ENCODE results near the gene PPHLN1. TPM values are rescaled to one million over a fixed set of nuclear protein-coding genes. Genes with fewer than 3 reads are reported as not detected.

Gene PPHLN1
- total RNA-seq, 2 donors from 2014 or later: 52.1 to 54.7 TPM

DNA sequence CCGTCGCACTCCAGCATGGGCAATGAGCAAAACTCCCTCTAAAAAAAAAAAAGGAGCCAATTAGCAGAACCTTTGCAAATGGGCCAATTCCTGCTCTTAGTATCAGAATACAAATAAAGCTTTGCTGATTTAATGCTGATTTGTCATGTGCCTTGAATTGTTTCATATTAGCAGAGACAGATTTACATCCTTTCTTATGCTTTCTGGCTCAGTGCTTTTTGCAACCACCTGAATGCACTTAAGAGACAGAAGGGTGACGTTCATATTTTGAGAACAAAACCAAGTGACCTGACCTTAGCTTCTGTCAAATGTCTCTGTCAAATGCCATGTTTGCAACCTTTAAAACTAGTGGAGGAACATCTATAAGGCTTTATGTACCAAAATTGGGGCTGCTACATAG, 44.1 kb upstream of the PPHLN1 start:
- Histone ChIP-seq H3K9me3 (no peaks in the 10 kb centered on the region), H3K27me3 (replicated peaks; ENCODE audit: insufficient read depth) (no peaks in the 10 kb centered on the region), H3K4me3 (no peak overlapping the region), H3K27ac (no peak overlapping the region), H3K4me1 (replicated peaks) (no peaks in the 10 kb centered on the region), H3K36me3 (no peaks in the 10 kb centered on the region)
- DNase-seq (ENCODE audit: low spot score): no peak
- intact Hi-C loops (cut with DNase I): no loop called here
- 77% methylated on average over 3 of the region's 3 CpGs for whole genome bisulfite sequencing
- TF ChIP-seq POLR2A (IDR thresholded peaks at IDR 0.05): no peak
- no peak for TF ChIP-seq POLR2AphosphoS5 (IDR thresholded peaks at IDR 0.05)

DNA sequence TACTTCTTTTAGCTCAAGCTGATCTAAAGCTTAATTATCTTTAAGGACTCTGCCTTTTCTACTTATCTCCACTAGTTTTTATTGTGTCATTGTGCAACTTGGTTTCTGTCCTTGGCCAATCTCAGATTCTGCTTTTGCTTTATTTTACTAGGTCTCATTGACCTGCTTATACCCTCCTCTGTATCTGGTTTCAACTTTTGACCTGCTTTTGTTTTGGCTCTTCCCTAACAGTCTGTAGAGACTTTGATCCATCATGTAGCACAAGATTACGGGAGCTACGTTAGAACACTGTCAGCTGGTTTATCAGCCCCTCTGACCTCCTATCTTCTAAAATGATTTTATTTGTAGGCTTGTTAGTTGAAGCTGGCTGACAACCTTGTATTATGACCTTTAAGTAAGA, 43.7 kb upstream of the PPHLN1 start:
- DNase-seq (ENCODE audit: low spot score): no peak
- TF ChIP-seq POLR2A (IDR thresholded peaks at IDR 0.05) (no peak), POLR2AphosphoS5 (IDR thresholded peaks at IDR 0.05) (no peak)
- TF ChIP-seq, protein P1, sequence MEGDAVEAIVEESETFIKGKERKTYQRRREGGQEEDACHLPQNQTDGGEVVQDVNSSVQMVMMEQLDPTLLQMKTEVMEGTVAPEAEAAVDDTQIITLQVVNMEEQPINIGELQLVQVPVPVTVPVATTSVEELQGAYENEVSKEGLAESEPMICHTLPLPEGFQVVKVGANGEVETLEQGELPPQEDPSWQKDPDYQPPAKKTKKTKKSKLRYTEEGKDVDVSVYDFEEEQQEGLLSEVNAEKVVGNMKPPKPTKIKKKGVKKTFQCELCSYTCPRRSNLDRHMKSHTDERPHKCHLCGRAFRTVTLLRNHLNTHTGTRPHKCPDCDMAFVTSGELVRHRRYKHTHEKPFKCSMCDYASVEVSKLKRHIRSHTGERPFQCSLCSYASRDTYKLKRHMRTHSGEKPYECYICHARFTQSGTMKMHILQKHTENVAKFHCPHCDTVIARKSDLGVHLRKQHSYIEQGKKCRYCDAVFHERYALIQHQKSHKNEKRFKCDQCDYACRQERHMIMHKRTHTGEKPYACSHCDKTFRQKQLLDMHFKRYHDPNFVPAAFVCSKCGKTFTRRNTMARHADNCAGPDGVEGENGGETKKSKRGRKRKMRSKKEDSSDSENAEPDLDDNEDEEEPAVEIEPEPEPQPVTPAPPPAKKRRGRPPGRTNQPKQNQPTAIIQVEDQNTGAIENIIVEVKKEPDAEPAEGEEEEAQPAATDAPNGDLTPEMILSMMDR (IDR thresholded peaks at IDR 0.05): no peak
- WGBS: 64% methylated on average over 2 of the region's 2 CpGs
- H3K36me3 ChIP-seq: no peaks in the 10 kb centered on the region
- intact Hi-C loops (cut with DNase I): no loop called here
- no peaks in the 10 kb centered on the region for H3K4me1 ChIP-seq (replicated peaks)
- H3K9me3 ChIP-seq: no peaks in the 10 kb centered on the region
- H3K27ac ChIP-seq: no peak overlapping the region
- no peak overlapping the region for H3K4me3 ChIP-seq
- no peaks in the 10 kb centered on the region for H3K27me3 ChIP-seq (replicated peaks; ENCODE audit: insufficient read depth)

DNA sequence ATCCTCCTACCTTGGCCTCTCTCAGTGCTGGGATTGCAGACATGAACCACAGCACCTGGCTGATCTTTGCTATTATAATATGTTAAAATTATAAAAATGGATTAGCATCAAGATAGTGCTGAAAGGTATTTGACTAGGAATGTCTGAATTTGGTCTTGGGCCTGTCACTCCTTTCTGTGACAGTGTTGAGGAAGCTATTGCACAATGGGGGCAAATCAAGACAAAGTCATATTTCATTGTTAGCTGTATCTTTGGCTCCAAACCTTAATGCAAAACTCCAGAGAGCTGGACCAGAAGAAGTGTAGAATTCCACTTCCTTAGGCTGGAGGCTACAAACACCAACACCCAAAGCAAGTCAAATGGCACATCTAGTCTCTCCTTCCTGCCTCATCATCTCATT, 42.2 kb upstream of the PPHLN1 start:
- TF ChIP-seq, protein P1 (IDR thresholded peaks at IDR 0.05): no peak
- TF ChIP-seq POLR2AphosphoS5 (IDR thresholded peaks at IDR 0.05): no peak
- TF ChIP-seq POLR2A (IDR thresholded peaks at IDR 0.05): no peak
- H3K9me3 ChIP-seq: no peaks in the 10 kb centered on the region
- H3K27ac ChIP-seq: no peak overlapping the region
- no peaks in the 10 kb centered on the region for H3K36me3 ChIP-seq
- no peaks in the 10 kb centered on the region for H3K27me3 ChIP-seq (replicated peaks; ENCODE audit: insufficient read depth)
- intact Hi-C loops (cut with DNase I): no loop called here
- H3K4me1 ChIP-seq (replicated peaks): no peaks in the 10 kb centered on the region
- DNase-seq (ENCODE audit: low spot score): no peak
- H3K4me3 ChIP-seq: no peak overlapping the region

DNA sequence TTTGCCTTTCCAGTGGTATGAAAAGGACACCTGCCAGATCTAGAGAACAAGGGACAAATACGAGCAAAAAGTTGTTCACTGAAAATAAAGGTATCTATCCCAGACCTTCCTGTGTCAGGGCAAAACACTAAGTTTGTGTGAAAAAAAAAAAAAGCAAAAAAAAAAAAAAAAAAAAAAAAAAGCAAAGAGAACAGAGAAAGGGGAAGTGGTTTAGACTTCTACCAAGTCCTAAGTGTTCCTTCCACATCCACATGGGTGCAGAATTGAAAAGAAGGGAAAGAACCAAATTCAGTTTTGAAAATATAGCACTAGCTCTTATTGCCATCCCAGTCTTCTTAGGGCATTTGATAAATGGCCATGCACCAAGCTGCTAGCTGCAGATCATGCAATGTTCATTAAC, 41.8 kb upstream of the PPHLN1 start:
- no peak overlapping the region for H3K27ac ChIP-seq
- 76% methylated on average over 1 of the region's 1 CpG for WGBS
- H3K9me3 ChIP-seq: no peaks in the 10 kb centered on the region
- DNase-seq (ENCODE audit: low spot score): no peak
- no peaks in the 10 kb centered on the region for H3K4me1 ChIP-seq (replicated peaks)
- no peaks in the 10 kb centered on the region for H3K36me3 ChIP-seq
- no peak overlapping the region for H3K4me3 ChIP-seq
- H3K27me3 ChIP-seq (replicated peaks; ENCODE audit: insufficient read depth): no peaks in the 10 kb centered on the region
- TF ChIP-seq, protein P1 (IDR thresholded peaks at IDR 0.05): no peak
- TF ChIP-seq POLR2A (IDR thresholded peaks at IDR 0.05): no peak
- no peak for TF ChIP-seq POLR2AphosphoS5 (IDR thresholded peaks at IDR 0.05)
- intact Hi-C loops (cut with DNase I): no loop called here

DNA sequence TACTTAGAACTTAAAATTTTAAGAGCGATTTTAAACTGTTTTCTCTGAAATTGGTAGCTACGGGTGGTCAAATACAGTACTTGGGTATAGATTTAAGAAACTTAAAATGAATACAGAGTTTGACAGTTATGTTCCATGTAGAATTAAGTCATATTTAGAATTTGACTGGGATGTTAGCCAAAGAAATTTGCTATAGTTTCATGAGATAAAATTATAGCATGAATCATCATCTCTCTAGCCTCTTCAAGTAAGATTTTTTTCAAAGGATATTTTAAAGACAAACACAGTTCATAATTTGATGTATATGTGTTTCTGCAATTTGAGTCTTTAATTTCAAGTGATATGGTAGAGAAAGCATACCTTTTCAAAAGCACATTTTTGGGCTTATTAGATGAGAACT, 41.1 kb upstream of the PPHLN1 start:
- TF ChIP-seq POLR2A (IDR thresholded peaks at IDR 0.05): no peak
- no peak for TF ChIP-seq POLR2AphosphoS5 (IDR thresholded peaks at IDR 0.05)
- TF ChIP-seq, protein P1 (IDR thresholded peaks at IDR 0.05): no peak
- intact Hi-C loops (cut with DNase I): no loop called here

More for the DNA sequence above, 41.1 kb upstream of the PPHLN1 start:
- DNase-seq (ENCODE audit: low spot score): no peak
- 87% methylated on average over 2 of the region's 2 CpGs for WGBS
- no peak overlapping the region for H3K27ac ChIP-seq
- no peaks in the 10 kb centered on the region for H3K36me3 ChIP-seq
- no peaks in the 10 kb centered on the region for H3K9me3 ChIP-seq
- H3K27me3 ChIP-seq (replicated peaks; ENCODE audit: insufficient read depth): no peaks in the 10 kb centered on the region
- no peak overlapping the region for H3K4me3 ChIP-seq
- H3K4me1 ChIP-seq (replicated peaks): no peaks in the 10 kb centered on the region
